GM18507 (cell line): ENCODE results near the gene RNF180.
"Not testable (repeated sequence)": the region's sequence is repeated elsewhere in the genome, so short reads cannot be mapped to it uniquely, and the experiment has no call there.

Source experiments
- DNase-seq: peaks from one replicate; pipeline ENCODE4 v3.0.0; 2011; ENCODE audit warnings: low read depth; ENCODE audit not compliant: insufficient read length; ENCODE audit errors: extremely low spot score
- FAIRE-seq: peaks from 2 replicates; lab custom pipeline; 2011; peaks lifted over from hg19 to GRCh38; lab: Jason Lieb, UNC

The RNF180 gene

DNA sequence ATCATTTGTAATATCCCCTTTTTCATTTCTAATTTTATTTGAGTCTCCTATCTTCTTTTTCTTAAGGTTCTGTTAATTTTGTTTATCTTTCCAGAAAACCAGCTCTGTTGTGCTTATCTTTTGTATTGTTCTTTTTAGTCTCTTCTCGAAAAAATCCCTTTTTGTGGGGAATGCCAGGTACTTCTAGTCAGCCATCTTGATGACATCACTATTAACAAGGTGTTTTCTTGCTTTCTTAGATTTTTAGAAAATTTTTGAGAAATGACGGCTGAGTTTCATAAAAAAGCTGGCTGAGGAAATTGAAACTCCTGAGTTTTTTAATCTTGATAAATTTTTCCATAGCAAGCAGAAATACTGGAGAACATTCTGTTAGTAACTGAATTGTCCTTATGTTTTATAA lies 10.7 kb downstream of the RNF180 start:
- DNase-seq, result no peak
- no peak for FAIRE-seq

DNA sequence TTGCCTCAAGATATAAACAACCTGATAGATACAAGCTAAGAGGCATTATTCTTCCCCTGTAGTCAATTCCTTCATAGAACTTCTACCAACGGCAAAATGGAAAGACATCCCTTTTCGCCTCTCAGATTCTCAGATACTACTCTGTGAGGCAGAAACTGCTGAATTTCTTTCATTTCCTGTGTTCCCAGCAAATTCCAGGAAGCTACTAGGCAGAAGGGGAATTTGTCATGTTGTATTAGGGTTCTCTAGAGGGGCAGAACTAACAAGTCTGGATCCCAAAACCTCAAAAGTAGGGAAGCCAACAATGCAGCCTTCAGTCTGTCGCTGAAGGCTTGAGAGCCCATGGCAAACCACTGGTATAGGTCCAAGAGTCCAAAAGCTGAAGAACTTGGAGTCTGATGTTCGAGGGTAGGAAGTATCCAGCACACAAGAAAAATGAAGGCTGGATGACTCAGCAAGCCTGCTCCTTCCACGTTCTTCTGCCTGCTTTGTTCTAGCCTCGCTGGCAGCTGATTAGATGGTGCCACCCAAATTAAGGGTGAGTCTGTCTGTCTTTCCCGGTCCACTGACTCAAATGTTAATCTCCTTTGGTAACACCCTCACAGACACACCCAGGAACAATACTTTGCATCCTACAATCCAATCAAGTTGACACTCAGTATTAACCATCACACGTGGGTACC lies 15.2 kb downstream of the RNF180 start:
- FAIRE-seq (peak; percentile 42), DNase-seq (no peak)

- FAIRE-seq, result no peak
Observed at GRCh38 chr5:64181440-64181839, 15.8 kb downstream of the RNF180 start.

GRCh38 chr5:64183956-64184355 lies 18.3 kb downstream of the RNF180 start:
- no peak for FAIRE-seq

More at GRCh38 chr5:64181440-64181839, 15.8 kb downstream of the RNF180 start:
- no peak for DNase-seq

GRCh38 chr5:64184832-64185231 lies 19.2 kb downstream of the RNF180 start:
- no peak for DNase-seq
- no peak for FAIRE-seq

More at GRCh38 chr5:64183956-64184355, 18.3 kb downstream of the RNF180 start:
- no peak for DNase-seq

DNA sequence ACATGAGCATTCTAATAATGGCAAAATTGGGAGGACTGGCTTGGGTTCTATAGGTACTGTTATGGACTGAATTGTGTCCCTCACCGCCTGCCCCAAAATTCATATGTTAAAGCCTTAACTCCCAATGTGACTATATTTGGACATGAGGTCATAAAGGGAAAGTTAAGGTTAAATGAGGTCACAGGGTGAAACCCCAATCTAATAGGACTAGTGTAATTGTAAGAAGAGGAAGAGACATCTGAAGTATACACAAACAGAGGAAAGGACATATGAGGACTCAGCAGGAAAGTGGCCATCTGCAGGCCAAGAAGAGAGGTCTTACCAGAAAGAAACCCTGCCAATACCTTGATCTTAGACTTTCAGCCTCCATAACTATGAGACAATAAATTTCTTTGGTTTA lies 23.1 kb downstream of the RNF180 start:
- no peak for DNase-seq
- no peak for FAIRE-seq

GRCh38 chr5:64190562-64191306 lies 25.1 kb downstream of the RNF180 start:
- FAIRE-seq (peak; percentile 15), DNase-seq (no peak)

DNA sequence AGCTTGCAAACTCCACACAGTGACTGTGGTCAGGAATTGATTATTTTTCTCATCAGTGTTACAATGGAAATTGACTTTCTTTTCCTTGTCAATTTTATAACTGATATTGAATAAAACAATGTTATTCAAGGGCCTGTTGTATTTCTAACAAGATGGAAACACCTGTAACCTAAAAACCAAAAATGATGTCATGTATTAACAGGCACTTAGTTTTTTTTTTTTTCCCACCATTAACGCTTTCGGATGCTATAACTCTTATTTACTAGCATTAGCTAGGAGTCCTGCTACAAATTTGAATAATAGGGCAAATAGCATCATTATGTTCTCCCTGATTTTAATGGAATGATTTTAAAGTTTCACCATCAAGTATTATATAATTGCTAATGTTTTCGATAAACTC lies 30.3 kb downstream of the RNF180 start:
- no peak for FAIRE-seq

GRCh38 chr5:64199425-64199824 lies 33.8 kb downstream of the RNF180 start:
- no peak for FAIRE-seq

More for the DNA sequence above, 30.3 kb downstream of the RNF180 start:
- DNase-seq, result no peak

GRCh38 chr5:64201996-64202395 lies 36.4 kb downstream of the RNF180 start:
- FAIRE-seq, result no peak
- DNase-seq, result no peak

More at GRCh38 chr5:64199425-64199824, 33.8 kb downstream of the RNF180 start:
- DNase-seq, result no peak

DNA sequence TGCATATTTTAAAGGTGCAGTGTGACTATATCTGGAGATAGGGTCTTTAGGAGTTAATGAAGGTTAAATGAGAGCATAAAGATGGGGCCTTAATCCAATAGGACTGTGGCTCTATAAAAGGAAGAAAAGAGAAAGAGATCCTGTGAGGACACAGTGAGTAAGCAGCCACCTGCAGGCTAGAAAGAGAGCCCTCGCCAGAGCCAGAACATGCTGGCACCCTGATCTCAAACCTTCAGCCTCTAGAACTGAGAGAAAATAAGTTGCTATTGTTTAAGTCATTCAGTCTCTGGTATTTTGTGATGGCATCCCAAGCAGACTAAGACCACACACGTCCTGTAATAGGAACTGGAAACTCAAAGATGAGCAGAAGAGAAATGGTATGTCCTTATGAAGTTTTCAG lies 41.0 kb downstream of the RNF180 start:
- FAIRE-seq (peak; percentile 68), DNase-seq (no peak)

- FAIRE-seq, result peak; percentile 41
- no peak for DNase-seq
Observed at GRCh38 chr5:64207978-64208377, 42.3 kb downstream of the RNF180 start.

DNA sequence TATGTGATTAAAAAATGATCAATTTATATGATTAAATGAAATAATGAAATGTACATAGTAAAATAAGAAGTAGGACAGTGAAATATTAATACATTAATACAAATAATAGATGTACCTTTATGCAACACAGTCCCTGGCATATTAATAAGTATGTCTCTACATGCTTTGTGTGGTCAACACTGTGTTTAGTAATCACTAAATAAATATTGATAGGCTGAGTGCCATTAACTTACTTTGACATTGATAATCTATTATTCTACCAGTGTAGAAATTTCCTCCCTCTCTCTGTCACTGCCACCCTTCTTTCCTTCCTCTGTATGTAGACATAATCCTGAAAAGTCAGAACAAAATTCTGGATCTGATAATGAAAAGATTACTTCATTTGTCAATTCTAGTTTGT lies 43.7 kb downstream of the RNF180 start:
- FAIRE-seq (no peak), DNase-seq (no peak)

GRCh38 chr5:64210866-64211265 lies 45.2 kb downstream of the RNF180 start:
- no peak for FAIRE-seq
- DNase-seq, result no peak

GRCh38 chr5:64213011-64213410 lies 47.4 kb downstream of the RNF180 start:
- DNase-seq, result no peak
- FAIRE-seq, result no peak

- FAIRE-seq, result no peak
- no peak for DNase-seq
Observed at GRCh38 chr5:64213531-64213930, 47.9 kb downstream of the RNF180 start.

DNA sequence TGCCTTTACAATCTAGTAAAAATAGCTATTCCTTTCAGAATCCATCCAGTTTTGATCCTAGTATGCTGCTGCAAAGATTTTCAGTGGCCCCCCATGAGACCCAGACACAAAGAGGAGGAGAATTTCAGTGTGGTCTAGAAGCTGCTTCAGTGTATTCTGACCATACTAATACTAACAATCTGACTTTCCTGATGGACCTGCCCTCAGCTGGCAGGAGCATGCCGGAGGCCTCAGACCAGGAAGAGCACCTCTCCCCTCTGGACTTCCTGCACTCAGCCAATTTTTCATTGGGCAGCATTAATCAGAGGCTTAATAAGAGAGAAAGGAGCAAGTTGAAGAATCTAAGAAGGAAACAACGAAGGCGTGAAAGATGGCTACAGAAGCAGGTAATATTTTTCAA lies 48.5 kb downstream of the RNF180 start:
- DNase-seq (no peak), FAIRE-seq (no peak)

GRCh38 chr5:64221911-64222310 lies 56.3 kb downstream of the RNF180 start:
- FAIRE-seq (no peak), DNase-seq (no peak)

- not testable (repeated sequence) for FAIRE-seq, DNase-seq
Observed at GRCh38 chr5:64225286-64225981, 59.8 kb downstream of the RNF180 start.

DNA sequence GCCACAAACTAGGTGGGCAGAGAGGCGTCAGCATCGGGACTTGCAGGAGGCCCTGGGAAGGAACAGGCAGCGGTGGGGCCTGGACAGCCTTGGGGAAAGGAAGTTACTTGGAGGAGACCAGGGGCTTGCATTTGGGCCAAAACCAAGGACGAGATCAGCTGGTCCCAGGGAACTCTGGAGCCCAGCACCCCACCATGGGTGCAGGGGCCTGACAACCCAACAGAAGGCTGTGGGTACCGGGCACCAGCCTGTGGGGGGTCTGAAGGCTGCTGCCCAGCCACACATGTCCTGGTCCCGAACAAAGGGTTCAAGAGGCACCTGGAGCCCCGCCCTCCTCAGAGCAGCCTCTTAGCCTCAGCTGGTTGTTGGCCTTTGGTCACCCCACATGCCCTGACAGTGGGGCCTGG lies 61.5 kb downstream of the RNF180 start:
- FAIRE-seq, DNase-seq: not testable (repeated sequence)
